Astrocyte of the spinal cord (primary cell): ENCODE data around the gene CSTPP1.
A peak's percentile ranks its signal among the peaks of the same experiment; 100 is the strongest.
"Not testable (repeated sequence)": the region's sequence is repeated elsewhere in the genome, so short reads cannot be mapped to it uniquely, and the experiment has no call there.

ENCODE experiments used
- DNase-seq: peaks from one replicate; pipeline ENCODE4 v3.0.0; 2011; ENCODE audit warnings: low read depth, low spot score
- H3K4me3 ChIP-seq: 2 replicates; pipeline ENCODE4 v1.5.1; 2011; ENCODE audit warnings: low read depth, mild to moderate bottlenecking, low read length, moderate library complexity
- in situ Hi-C: cut with HindIII; loops from 2 replicates; pipeline ENCODE4 v1.10.0; 2017; ENCODE audit warnings: low sequenced_read_pairs
- TF ChIP-seq, protein P1 (sequence below): IDR thresholded peaks from 2 replicates; pipeline ENCODE4 v1.5.1; 2012; ENCODE audit warnings: low read depth, mild to moderate bottlenecking, low read length, inconsistent platforms

CSTPP1 gene

DNA sequence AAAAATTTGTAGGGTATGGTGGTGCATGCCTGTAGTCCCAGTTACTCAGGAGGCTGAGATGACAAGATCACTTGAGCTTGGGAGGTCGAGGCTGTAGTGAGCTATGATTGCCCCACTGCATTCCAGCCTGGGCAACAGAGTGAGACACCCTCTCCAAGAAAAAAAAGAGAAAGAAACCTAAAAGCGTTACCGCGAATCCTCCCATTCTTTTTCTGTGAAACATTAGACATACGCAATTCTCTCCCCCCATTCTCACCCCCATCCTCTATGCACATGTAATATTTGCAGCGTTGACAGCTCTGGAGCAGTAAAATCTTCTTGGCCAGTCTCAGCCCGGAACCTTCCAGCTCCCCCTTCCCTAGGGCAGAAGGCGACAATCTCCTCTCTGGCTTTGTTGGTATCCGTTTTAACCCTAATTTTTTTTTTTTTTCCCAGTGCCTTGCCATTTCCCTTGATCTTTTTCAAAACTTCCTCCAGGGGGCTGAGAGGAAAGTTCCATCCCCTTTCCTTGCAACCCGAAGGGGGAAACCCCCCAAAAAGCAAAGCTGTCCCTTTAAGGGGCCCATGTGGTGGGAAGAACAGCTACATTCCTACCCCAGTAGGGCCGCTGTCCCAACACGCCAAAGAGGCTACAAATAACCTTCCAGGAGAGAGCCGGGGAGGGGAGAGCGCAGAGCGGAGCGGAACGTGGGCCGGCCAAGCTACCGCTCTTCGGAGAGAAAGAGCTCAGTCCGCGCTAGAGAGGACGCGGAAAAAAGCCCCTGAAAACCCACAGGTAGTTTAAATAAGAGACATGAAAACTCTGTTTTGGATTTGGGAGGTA, 20.1 kb upstream of the CSTPP1 start:
- in situ Hi-C loops: no loop called here
- TF ChIP-seq, protein P1, sequence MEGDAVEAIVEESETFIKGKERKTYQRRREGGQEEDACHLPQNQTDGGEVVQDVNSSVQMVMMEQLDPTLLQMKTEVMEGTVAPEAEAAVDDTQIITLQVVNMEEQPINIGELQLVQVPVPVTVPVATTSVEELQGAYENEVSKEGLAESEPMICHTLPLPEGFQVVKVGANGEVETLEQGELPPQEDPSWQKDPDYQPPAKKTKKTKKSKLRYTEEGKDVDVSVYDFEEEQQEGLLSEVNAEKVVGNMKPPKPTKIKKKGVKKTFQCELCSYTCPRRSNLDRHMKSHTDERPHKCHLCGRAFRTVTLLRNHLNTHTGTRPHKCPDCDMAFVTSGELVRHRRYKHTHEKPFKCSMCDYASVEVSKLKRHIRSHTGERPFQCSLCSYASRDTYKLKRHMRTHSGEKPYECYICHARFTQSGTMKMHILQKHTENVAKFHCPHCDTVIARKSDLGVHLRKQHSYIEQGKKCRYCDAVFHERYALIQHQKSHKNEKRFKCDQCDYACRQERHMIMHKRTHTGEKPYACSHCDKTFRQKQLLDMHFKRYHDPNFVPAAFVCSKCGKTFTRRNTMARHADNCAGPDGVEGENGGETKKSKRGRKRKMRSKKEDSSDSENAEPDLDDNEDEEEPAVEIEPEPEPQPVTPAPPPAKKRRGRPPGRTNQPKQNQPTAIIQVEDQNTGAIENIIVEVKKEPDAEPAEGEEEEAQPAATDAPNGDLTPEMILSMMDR: peak; percentile 37
- DNase-seq: peak; percentile 68
- H3K4me3 ChIP-seq: peak overlapping the region; percentile 66

GRCh38 chr11:46917109-46917761, 19.3 kb upstream of the CSTPP1 start:
- in situ Hi-C loops: no loop called here
- DNase-seq: no peak
- peak overlapping the region; percentile 66 for H3K4me3 ChIP-seq
- TF ChIP-seq, protein P1: no peak

DNA sequence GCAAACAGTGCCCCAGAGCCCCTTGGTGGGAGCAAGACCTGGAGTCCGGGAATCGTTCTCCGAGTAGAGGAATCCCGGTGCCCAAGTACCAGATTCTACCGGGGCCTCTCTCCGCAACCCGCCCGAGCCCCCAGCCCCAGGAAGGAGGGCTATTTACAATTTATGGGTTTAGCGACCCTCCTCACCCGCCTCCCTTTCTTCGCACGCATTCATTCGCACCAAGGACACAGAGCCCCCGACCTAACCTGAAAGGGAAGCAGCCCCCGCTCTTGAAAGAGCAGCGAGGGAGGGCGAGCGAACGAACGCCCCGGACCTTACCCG, 18.8 kb upstream of the CSTPP1 start:
- H3K4me3 ChIP-seq: peak overlapping the region; percentile 66
- DNase-seq: no peak
- TF ChIP-seq, protein P1: no peak
- in situ Hi-C loops: no loop called here

- no peak for DNase-seq
- peak within 1 kb of the TSS; percentile 66 for H3K4me3 ChIP-seq
- in situ Hi-C loops: no loop called here
Measured at GRCh38 chr11:46918083-46918787, 18.3 kb upstream of the CSTPP1 start, which contains the start of gene LRP4. Gene LRP4 (minus strand): TSS chr11:46918550. CDS start chr11:46918379, 171 bp downstream.

GRCh38 chr11:46918788-46919513, 17.6 kb upstream of the CSTPP1 start:
- no peak for DNase-seq
- H3K4me3 ChIP-seq: peak overlapping the region; percentile 23
- in situ Hi-C loops: no loop called here
- TF ChIP-seq, protein P1: no peak

More at GRCh38 chr11:46918083-46918787, 18.3 kb upstream of the CSTPP1 start, which contains the start of gene LRP4:
- TF ChIP-seq, protein P1: no peak

DNA sequence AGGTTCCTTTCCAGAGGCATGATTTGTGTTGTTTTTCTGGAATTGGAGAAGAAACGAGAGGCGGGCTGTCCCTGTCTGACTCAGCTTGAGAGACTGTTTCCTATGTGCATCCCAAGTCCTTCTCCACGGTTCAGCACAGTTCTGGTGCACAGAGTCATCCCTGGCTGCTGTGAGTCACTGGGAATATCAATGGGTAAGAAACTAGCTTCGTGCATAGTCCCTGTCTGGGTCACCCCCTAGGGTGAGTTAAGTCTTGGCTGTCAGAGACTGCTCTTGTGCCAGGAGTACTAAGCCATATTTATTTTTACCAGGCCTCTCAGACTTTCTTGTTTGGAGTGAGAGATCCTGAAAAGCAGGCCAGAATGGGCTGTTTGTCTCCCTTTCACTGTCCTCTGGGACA, 15.8 kb upstream of the CSTPP1 start:
- H3K4me3 ChIP-seq: no peak overlapping the region
- in situ Hi-C loops: no loop called here
- TF ChIP-seq, protein P1: no peak
- DNase-seq: peak; percentile 97

DNA sequence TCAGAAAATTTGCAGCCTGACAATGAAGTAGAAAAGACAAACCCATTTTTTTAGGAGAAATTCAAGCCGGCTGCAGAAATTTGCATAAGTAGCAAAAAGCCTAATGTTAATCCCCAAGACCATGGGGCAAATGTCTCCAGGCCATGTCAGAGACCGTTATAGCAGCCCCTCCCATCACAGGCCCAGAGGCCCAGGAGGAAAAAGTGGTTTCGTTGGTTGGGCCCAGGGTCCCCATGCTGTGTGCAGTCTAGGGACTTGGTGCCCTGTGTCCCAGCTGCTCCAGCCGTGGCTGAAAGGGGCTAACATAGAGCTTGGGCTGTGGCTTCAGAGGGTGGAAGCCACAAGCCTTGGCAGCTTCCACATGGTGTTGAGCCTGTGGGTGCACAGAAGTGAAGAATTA, 8.6 kb upstream of the CSTPP1 start:
- H3K4me3 ChIP-seq, in situ Hi-C loops, DNase-seq: not testable (repeated sequence)

DNA sequence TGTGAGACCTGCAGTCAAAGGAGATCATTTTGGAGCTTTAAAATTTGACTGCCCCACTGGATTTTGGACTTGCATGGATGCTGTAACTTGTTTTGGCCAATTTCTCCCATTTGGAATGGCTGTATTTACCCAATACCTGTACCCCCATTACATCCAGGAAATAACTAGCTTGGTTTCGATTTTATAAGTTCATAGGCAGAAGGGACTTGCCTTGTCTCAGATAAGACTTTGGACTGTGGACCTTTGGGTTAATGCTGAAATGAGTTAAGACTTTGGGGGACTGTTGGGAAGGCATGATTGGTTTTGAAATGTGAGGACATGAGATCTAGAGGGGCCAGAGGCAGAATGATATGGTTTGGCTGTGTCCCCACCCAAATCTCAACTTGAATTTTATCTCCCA, 7.9 kb upstream of the CSTPP1 start:
- in situ Hi-C loops, H3K4me3 ChIP-seq, DNase-seq: not testable (repeated sequence)
